Esophagus mucosa (tissue), 1 donor: ENCODE results near the gene NFX1. TPM values are rescaled to one million over a fixed set of nuclear protein-coding genes. Genes with fewer than 3 reads are reported as not detected.

Source experiments
- total RNA-seq: library from RNA; stranded (reverse); gene quantifications from one replicate; pipeline ENCODE4 v1.2.4, GENCODE V29; 2023
- donor health status: DM: yes; HTN: yes; CAD: no.

Gene NFX1
- total RNA-seq, 1 donor from 2014 or later, result 26.6 TPM

Other genes with a start within 250 kb of the NFX1 start
- gene SMU1, start 213.8 kb upstream of the NFX1 start, total RNA-seq, result 11.4 TPM
- 50.9 TPM for gene B4GALT1, start 123.2 kb upstream of the NFX1 start, total RNA-seq
- gene SPINK4, start 50.3 kb upstream of the NFX1 start, total RNA-seq, result not detected
- gene BAG1, start 25.8 kb upstream of the NFX1 start, total RNA-seq, result 95.3 TPM
- gene CHMP5, start 25.5 kb upstream of the NFX1 start, total RNA-seq, result 46.6 TPM
- gene AQP7, start 112.1 kb downstream of the NFX1 start, total RNA-seq, result 1.7 TPM
- 1,467 TPM for gene AQP3, start 157.1 kb downstream of the NFX1 start, total RNA-seq
- 37.9 TPM for gene NOL6, start 183.4 kb downstream of the NFX1 start, total RNA-seq
- 10.0 TPM for gene ANKRD18B, start 233.7 kb downstream of the NFX1 start, total RNA-seq